HG03432 (cell line): ENCODE results near the gene GSN.

Experiments used
- ATAC-seq: cut with Tn5 transposase; IDR thresholded peaks from one replicate; pipeline ENCODE4 v1.9.1; 2021; ENCODE audit warnings: mild to moderate bottlenecking, moderate library complexity; ENCODE audit not compliant: unreplicated experiment

The GSN gene

GRCh38 chr9:121302341-121302740, 34.4 kb downstream of the GSN start:
- no peak for ATAC-seq

GRCh38 chr9:121302786-121303185, 34.8 kb downstream of the GSN start:
- ATAC-seq, result no peak

- no peak for ATAC-seq
Measured at GRCh38 chr9:121303456-121304451, 35.8 kb downstream of the GSN start.

- ATAC-seq, result no peak
Measured at GRCh38 chr9:121304707-121305106, 36.7 kb downstream of the GSN start.

- ATAC-seq, result no peak
Measured at GRCh38 chr9:121305269-121305994, 37.5 kb downstream of the GSN start.

- ATAC-seq, result no peak
Measured at GRCh38 chr9:121307976-121308375, 40.0 kb downstream of the GSN start.

- ATAC-seq, result no peak
Measured at GRCh38 chr9:121308765-121309164, 40.8 kb downstream of the GSN start.

- no peak for ATAC-seq
Measured at GRCh38 chr9:121309171-121309570, 41.2 kb downstream of the GSN start.

GRCh38 chr9:121309833-121310425, 42.0 kb downstream of the GSN start:
- ATAC-seq, result no peak

- no peak for ATAC-seq
Measured at GRCh38 chr9:121310571-121310970, 42.6 kb downstream of the GSN start.

GRCh38 chr9:121312169-121312568, 44.2 kb downstream of the GSN start:
- no peak for ATAC-seq

- ATAC-seq, result no peak
Measured at GRCh38 chr9:121313458-121314152, 45.6 kb downstream of the GSN start.

GRCh38 chr9:121316378-121316777, 48.4 kb downstream of the GSN start:
- no peak for ATAC-seq

- no peak for ATAC-seq
Measured at GRCh38 chr9:121316852-121317373, 49.0 kb downstream of the GSN start.

- ATAC-seq, result no peak
Measured at GRCh38 chr9:121317737-121318630, 50.0 kb downstream of the GSN start.

GRCh38 chr9:121318631-121319382, 50.8 kb downstream of the GSN start:
- no peak for ATAC-seq

GRCh38 chr9:121319383-121319780, 51.4 kb downstream of the GSN start:
- no peak for ATAC-seq

GRCh38 chr9:121321016-121321503, 53.1 kb downstream of the GSN start:
- ATAC-seq, result no peak
